ENCODE data around the gene SNX17. TPM values are rescaled to one million over a fixed set of nuclear protein-coding genes. Genes with fewer than 3 reads are reported as not detected.
A peak's percentile ranks its signal among the peaks of the same experiment; 100 is the strongest.

The SNX17 gene
- total and polyA plus RNA-seq, 2 of the 13 experiments (the other 11 are each of a cell fraction or from before 2014, with no cell fraction given) = 75.0 to 109 TPM

DNA sequence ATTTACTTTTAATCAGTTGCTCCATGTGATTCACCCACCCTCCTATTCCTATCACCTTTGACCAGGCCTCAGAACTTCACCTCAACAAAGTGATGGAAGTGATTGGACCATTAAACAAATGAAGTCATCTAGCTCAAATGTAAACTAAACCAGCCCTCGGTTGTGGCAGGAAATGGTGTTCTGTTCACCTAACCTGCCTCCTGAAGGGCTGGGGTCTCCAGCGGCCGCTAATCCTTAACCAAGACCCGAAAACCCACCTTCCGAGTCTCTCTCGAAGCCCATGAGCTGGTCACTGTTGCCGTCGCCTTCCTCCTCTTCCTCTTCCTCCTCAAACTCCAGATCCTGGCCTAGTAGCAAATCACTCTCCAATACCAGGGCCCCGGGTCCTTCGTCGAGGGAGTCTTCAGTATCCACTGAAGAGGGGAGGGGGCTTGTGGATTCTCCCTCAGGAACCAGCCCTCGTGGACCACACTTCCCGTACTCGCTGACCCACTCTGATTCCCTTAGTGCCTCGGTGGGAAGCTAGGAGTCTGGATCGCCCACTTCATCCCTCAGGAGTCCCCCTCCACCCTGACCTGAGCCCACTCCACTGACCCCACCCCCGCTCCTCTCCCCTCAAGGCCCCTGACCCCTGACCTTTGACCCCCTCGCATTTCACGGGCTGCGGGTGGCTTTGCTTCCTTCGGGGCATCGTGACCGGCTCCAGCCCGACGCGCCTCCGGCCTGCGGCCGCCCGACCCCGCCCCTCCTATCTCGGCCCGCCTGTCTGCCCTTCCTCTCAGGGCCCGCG, 9.6 kb downstream of the SNX17 start (continued):
- TF ChIP-seq, protein P1, sequence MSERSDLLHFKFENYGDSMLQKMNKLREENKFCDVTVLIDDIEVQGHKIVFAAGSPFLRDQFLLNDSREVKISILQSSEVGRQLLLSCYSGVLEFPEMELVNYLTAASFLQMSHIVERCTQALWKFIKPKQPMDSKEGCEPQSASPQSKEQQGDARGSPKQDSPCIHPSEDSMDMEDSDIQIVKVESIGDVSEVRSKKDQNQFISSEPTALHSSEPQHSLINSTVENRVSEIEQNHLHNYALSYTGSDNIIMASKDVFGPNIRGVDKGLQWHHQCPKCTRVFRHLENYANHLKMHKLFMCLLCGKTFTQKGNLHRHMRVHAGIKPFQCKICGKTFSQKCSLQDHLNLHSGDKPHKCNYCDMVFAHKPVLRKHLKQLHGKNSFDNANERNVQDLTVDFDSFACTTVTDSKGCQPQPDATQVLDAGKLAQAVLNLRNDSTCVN (CRISPR knock-in tag; IDR thresholded peaks at IDR 0.05; ENCODE audit: borderline replicate concordance) = no peak
- TF ChIP-seq KLF16 (CRISPR knock-in tag; IDR thresholded peaks at IDR 0.05) = peak in 1 of 2 experiments; percentile 16; a peak in 1 of 4 replicates
- TF ChIP-seq ZNF235 (CRISPR knock-in tag; IDR thresholded peaks at IDR 0.05; ENCODE audit: borderline replicate concordance) = no peak
- TF ChIP-seq ISX (CRISPR knock-in tag; conservative IDR thresholded peaks at IDR 0.05) = no peak
- no peak for TF ChIP-seq MATR3 (CRISPR knock-in tag; IDR thresholded peaks at IDR 0.05)
- no peak for TF ChIP-seq ZNF652 (CRISPR knock-in tag; IDR thresholded peaks at IDR 0.05; ENCODE audit: borderline replicate concordance, low read depth)
- TF ChIP-seq ZNF839 (CRISPR knock-in tag; IDR thresholded peaks at IDR 0.05; ENCODE audit: borderline replicate concordance) = peak; percentile 17; the same call in 1 of the 2 replicates
- TF ChIP-seq HNRNPH1 (optimal IDR thresholded peaks at IDR 0.05; ENCODE audit: low read depth, low read length) = no peak
- TF ChIP-seq ATF6 (CRISPR knock-in tag; conservative IDR thresholded peaks at IDR 0.05) = no peak
- TF ChIP-seq TBX2 (CRISPR knock-in tag; IDR thresholded peaks at IDR 0.05; ENCODE audit: borderline replicate concordance) = peak; percentile 55; the same call in 1 of the 2 replicates
- TF ChIP-seq ESRRA (CRISPR knock-in tag; IDR thresholded peaks at IDR 0.05; ENCODE audit: low read depth) = 0 out of 2 replicates have a peak, but pooled peaks have one; percentile 3
- no peak for TF ChIP-seq ATRX (CRISPR knock-in tag; IDR thresholded peaks at IDR 0.05; ENCODE audit: borderline replicate concordance)
- TF ChIP-seq, protein P2, sequence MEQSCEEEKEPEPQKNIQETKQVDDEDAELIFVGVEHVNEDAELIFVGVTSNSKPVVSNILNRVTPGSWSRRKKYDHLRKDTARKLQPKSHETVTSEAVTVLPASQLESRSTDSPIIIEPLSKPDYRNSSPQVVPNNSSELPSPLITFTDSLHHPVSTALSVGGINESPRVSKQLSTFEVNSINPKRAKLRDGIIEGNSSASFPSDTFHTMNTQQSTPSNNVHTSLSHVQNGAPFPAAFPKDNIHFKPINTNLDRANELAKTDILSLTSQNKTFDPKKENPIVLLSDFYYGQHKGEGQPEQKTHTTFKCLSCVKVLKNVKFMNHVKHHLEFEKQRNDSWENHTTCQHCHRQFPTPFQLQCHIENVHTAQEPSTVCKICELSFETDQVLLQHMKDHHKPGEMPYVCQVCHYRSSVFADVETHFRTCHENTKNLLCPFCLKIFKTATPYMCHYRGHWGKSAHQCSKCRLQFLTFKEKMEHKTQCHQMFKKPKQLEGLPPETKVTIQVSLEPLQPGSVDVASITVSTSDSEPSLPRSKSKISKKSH (CRISPR knock-in tag; IDR thresholded peaks at IDR 0.05; ENCODE audit: borderline replicate concordance) = no peak
- TF ChIP-seq ARID3A (IDR thresholded peaks at IDR 0.05; ENCODE audit: low read depth, low read length) = peak; percentile 90
- no peak for TF ChIP-seq PRDM4 (CRISPR knock-in tag; IDR thresholded peaks at IDR 0.05; ENCODE audit: borderline replicate concordance)
- TF ChIP-seq MYC (CRISPR knock-in tag; IDR thresholded peaks at IDR 0.05; ENCODE audit: borderline replicate concordance) = peak; percentile 44; the same call in 1 of the 2 replicates
- TF ChIP-seq ZNF589 (CRISPR knock-in tag; conservative IDR thresholded peaks at IDR 0.05) = no peak
- no peak for TF ChIP-seq SALL1 (CRISPR knock-in tag; IDR thresholded peaks at IDR 0.05)
- no peak for TF ChIP-seq ZNF224 (CRISPR knock-in tag; IDR thresholded peaks at IDR 0.05)

Data from HepG2 (cell line).